Measurements from ENCODE around the gene CDH8.

The CDH8 gene

DNA sequence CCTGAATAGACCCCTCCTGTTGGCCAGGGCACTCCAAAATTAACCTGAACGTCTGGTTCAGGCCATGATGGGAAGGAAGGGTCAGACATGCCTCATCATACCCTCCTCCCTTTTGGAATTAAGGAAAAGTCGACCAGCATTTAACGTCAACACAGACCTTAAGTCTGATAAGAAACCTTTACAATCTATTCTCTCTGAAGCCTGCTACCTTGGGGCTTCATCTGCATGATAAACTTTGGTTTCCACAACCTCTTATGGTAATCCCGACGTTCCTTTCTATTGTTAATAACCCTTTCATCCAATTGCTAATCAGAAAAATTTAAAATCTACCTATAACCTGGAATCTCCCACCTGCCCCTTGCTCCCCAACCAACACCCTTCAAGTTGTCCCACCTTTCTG lies 358.5 kb downstream of the CDH8 start:
- H3K4me1 ChIP-seq (ENCODE audit: control insufficient read depth, low read length): no peaks in the 10 kb centered on the region
- no peak overlapping the region for H3K27ac ChIP-seq (ENCODE audit: low read depth, low read length)
- H3K9me3 ChIP-seq (ENCODE audit: control insufficient read depth, insufficient read depth, low read length): no peaks in the 10 kb centered on the region
- no peaks in the 10 kb centered on the region for H3K27me3 ChIP-seq (ENCODE audit: control insufficient read depth, low read length)
- no peaks in the 10 kb centered on the region for H4K20me1 ChIP-seq (ENCODE audit: control insufficient read depth, insufficient read depth, low read depth, low read length)
- TF ChIP-seq, protein P1, sequence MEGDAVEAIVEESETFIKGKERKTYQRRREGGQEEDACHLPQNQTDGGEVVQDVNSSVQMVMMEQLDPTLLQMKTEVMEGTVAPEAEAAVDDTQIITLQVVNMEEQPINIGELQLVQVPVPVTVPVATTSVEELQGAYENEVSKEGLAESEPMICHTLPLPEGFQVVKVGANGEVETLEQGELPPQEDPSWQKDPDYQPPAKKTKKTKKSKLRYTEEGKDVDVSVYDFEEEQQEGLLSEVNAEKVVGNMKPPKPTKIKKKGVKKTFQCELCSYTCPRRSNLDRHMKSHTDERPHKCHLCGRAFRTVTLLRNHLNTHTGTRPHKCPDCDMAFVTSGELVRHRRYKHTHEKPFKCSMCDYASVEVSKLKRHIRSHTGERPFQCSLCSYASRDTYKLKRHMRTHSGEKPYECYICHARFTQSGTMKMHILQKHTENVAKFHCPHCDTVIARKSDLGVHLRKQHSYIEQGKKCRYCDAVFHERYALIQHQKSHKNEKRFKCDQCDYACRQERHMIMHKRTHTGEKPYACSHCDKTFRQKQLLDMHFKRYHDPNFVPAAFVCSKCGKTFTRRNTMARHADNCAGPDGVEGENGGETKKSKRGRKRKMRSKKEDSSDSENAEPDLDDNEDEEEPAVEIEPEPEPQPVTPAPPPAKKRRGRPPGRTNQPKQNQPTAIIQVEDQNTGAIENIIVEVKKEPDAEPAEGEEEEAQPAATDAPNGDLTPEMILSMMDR (IDR thresholded peaks at IDR 0.05; ENCODE audit: low read depth, low read length, poor library complexity, severe bottlenecking): no peak
- TF ChIP-seq EZH2phosphoT487 (IDR thresholded peaks at IDR 0.05; ENCODE audit: borderline replicate concordance, low read length): no peak
- no peaks in the 10 kb centered on the region for H3K36me3 ChIP-seq (ENCODE audit: control insufficient read depth, low read length)
- no peak overlapping the region for H3K4me2 ChIP-seq (ENCODE audit: low read length)
- H3K4me3 ChIP-seq (ENCODE audit: low read length): no peak overlapping the region
- no peaks in the 10 kb centered on the region for H3K79me2 ChIP-seq (ENCODE audit: control insufficient read depth, low read length)
- no peaks in the 10 kb centered on the region for H3K9me2 ChIP-seq (replicated peaks; ENCODE audit: control insufficient read depth, low read length)
- H3F3A ChIP-seq (ENCODE audit: control insufficient read depth, insufficient read depth): no peaks in the 10 kb centered on the region

DNA sequence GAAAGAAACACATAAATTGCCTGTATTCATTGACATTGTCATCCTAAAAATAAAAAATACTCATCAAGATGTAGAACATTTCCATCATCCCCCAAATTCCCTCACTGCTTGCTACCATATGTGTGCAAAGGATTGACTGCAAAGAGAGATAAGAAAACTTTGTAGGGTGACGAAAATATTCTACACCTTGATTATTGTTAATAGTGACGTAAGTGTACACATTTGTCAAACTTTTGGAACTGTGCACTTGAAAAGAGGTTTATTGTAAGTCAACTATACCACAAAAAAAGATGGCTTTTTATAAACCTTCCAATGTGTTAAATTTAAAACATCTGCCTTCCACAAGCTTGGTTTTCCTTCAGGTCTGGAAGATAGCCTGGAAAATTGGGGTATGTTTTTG lies 359.5 kb downstream of the CDH8 start:
- Histone ChIP-seq H3K27ac (ENCODE audit: low read depth, low read length) (no peak overlapping the region), H3K9me2 (replicated peaks; ENCODE audit: control insufficient read depth, low read length) (no peaks in the 10 kb centered on the region), H3K4me2 (ENCODE audit: low read length) (no peak overlapping the region), H3F3A (ENCODE audit: control insufficient read depth, insufficient read depth) (no peaks in the 10 kb centered on the region), H3K36me3 (ENCODE audit: control insufficient read depth, low read length) (no peaks in the 10 kb centered on the region), H3K79me2 (ENCODE audit: control insufficient read depth, low read length) (no peaks in the 10 kb centered on the region), H3K4me1 (ENCODE audit: control insufficient read depth, low read length) (no peaks in the 10 kb centered on the region), H3K27me3 (ENCODE audit: control insufficient read depth, low read length) (no peaks in the 10 kb centered on the region), H4K20me1 (ENCODE audit: control insufficient read depth, insufficient read depth, low read depth, low read length) (no peaks in the 10 kb centered on the region), H3K9me3 (ENCODE audit: control insufficient read depth, insufficient read depth, low read length) (no peaks in the 10 kb centered on the region), H3K4me3 (ENCODE audit: low read length) (no peak overlapping the region)
- TF ChIP-seq EZH2phosphoT487 (IDR thresholded peaks at IDR 0.05; ENCODE audit: borderline replicate concordance, low read length): no peak
- TF ChIP-seq, protein P1 (IDR thresholded peaks at IDR 0.05; ENCODE audit: low read depth, low read length, poor library complexity, severe bottlenecking): no peak

DNA sequence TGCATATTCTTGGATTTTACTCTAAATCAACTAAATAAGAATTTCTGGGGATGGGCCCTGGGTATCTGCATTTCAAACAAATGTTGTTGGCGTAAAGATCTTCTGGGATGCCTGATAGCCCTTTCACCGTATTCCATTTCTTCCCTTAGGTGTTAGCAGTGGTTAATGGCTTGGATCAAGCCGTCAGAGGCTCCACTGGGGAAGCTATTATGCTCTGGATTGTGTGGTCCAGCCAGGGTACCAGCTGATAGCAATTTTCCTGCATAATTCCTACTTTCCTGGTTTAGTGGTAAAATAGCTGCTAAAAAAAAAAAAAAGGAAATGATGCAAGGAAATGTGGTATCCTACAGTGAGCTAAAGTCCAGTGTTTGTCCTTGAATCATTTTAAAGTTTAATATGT lies 365.1 kb downstream of the CDH8 start:
- Histone ChIP-seq H3K4me1 (ENCODE audit: control insufficient read depth, low read length) (no peaks in the 10 kb centered on the region), H3K9me3 (ENCODE audit: control insufficient read depth, insufficient read depth, low read length) (no peaks in the 10 kb centered on the region), H3K36me3 (ENCODE audit: control insufficient read depth, low read length) (no peaks in the 10 kb centered on the region), H3K9me2 (replicated peaks; ENCODE audit: control insufficient read depth, low read length) (no peaks in the 10 kb centered on the region), H3K27ac (ENCODE audit: low read depth, low read length) (no peak overlapping the region), H3K4me3 (ENCODE audit: low read length) (no peak overlapping the region), H3K4me2 (ENCODE audit: low read length) (no peak overlapping the region), H3F3A (ENCODE audit: control insufficient read depth, insufficient read depth) (no peaks in the 10 kb centered on the region), H4K20me1 (ENCODE audit: control insufficient read depth, insufficient read depth, low read depth, low read length) (no peaks in the 10 kb centered on the region), H3K79me2 (ENCODE audit: control insufficient read depth, low read length) (no peaks in the 10 kb centered on the region), H3K27me3 (ENCODE audit: control insufficient read depth, low read length) (no peaks in the 10 kb centered on the region)
- TF ChIP-seq, protein P1 (IDR thresholded peaks at IDR 0.05; ENCODE audit: low read depth, low read length, poor library complexity, severe bottlenecking): no peak
- no peak for TF ChIP-seq EZH2phosphoT487 (IDR thresholded peaks at IDR 0.05; ENCODE audit: borderline replicate concordance, low read length)

GRCh38 chr16:61665512-61665911 lies 370.7 kb downstream of the CDH8 start:
- H3K36me3 ChIP-seq (ENCODE audit: control insufficient read depth, low read length): no peaks in the 10 kb centered on the region
- H3F3A ChIP-seq (ENCODE audit: control insufficient read depth, insufficient read depth): no peaks in the 10 kb centered on the region
- no peak overlapping the region for H3K4me3 ChIP-seq (ENCODE audit: low read length)
- no peaks in the 10 kb centered on the region for H3K9me3 ChIP-seq (ENCODE audit: control insufficient read depth, insufficient read depth, low read length)
- H3K4me1 ChIP-seq (ENCODE audit: control insufficient read depth, low read length): no peaks in the 10 kb centered on the region
- H3K27me3 ChIP-seq (ENCODE audit: control insufficient read depth, low read length): no peaks in the 10 kb centered on the region
- H4K20me1 ChIP-seq (ENCODE audit: control insufficient read depth, insufficient read depth, low read depth, low read length): no peaks in the 10 kb centered on the region
- H3K4me2 ChIP-seq (ENCODE audit: low read length): no peak overlapping the region
- no peak overlapping the region for H3K27ac ChIP-seq (ENCODE audit: low read depth, low read length)
- H3K9me2 ChIP-seq (replicated peaks; ENCODE audit: control insufficient read depth, low read length): no peaks in the 10 kb centered on the region
- TF ChIP-seq, protein P1 (IDR thresholded peaks at IDR 0.05; ENCODE audit: low read depth, low read length, poor library complexity, severe bottlenecking): no peak
- no peak for TF ChIP-seq EZH2phosphoT487 (IDR thresholded peaks at IDR 0.05; ENCODE audit: borderline replicate concordance, low read length)
- H3K79me2 ChIP-seq (ENCODE audit: control insufficient read depth, low read length): no peaks in the 10 kb centered on the region

Data from DOHH2 (cell line).